Head of caudate nucleus (tissue), 42 donors: Measurements from ENCODE around the gene ECSCR.

Experiments
- DNase-seq, 42 donors: peaks; one replicate each; pipeline versions ENCODE4 v3.0.0 to v3.0.0-alpha.2; 2020 to 2021; ENCODE audit warnings: mixed read lengths in 7 of 42
- intact Hi-C: fragments of 100-400 bp; cut with DNase I; formaldehyde crosslinking; loops from one replicate; pipeline ENCODE4 v1.15.0; 2022

The ECSCR gene

DNA sequence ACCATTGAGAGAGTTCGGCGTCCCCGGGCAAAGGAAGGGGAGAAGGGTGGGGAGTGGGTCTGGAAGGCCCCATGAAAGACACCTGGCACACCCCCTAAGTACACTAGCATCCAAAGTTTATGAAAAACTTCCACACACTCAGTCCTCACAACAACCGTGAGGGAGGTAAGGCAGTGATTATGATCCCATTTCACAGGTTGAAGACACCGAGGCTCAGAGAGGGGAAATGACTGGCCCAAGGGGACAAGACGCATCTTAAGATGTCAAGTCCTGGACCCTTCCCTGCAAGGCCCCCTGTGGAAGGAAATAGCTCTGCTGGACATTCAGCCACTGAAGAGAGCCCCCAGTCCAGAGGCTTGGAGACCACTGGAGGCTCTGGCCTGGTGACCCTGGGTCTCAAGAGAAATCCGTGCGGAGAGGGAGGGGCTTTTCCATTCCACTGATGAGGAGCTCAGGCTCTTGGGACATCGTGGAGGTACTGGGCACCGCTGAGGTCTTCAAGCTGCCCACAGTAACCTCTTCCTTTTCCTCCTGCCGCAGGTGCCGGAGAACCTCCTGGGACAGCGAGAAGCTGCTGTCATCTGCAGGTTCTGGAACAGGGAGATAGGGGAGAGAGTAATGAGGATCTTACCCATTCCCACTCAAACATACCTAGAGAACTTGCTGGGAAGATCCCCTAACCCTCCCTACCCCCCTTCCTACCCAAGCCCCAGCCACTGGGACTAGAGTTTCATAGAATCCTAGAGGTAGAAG, 13.5 kb upstream of the ECSCR start:
- DNase-seq: no peak
- intact Hi-C loops: no loop called here

DNA sequence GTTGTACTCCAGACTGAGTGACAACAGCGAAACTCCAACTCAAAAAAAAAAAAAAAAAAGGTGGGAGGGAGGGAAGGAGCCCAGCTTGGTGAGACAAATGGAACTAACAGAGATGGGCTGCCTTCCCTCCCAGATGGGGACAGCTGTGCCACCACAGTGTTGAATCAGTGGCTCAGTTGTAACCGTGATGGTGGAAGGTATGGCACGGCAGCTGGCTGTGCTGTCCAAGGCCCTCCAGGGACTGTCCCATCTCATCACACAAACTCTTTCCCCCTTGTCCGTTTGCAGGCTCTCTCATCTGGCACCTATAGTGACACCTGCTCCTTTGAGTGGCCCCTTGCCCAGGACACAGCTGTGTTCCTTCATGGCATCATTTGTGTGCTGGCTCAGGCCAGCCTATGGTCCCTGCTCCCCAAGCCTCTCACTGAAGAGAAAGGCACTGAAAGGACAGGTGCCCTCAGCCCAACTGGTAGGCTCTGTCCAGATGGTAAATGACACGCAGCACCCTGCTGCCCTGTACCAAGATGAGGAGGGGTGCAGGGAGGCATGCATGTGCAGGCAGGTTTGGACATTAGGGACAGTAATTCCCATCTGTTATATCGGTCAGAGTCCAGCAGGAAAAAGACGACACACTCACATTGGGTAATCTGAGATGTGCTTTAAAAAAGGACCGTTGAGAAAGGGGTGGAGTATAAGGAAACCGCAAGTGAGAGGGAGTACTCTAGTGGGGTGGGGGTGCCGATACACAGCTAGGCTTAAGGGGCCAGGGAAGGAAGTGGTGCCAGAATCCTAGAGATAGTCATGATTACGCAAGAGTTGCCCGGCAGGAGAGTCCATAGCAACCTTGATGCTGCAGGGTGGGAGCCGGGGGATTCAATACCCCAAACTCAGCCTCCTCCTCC, 12.6 kb upstream of the ECSCR start:
- intact Hi-C loops: no loop called here
- DNase-seq: peak in 3 of 42 donors; percentile 8 to 42 (median 16)

DNA sequence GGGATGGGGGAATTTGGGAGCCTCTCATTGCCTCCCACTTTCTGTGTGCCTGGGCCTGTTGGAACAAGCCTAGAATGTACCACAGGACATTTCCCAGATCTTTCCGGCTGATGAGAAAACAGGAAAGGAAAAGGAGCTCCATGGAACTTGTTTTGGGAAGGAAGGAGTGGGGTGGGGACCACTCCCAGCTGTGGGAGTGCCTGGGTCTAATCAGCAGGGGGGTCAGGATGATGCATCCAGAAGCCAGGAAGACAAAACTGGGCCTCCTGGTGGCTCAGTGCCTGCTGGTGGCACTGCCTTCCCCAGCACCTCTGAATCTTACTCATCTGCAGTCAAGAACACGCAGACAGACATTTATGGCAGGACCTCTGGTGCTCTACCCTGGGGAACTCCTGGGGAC, 11.0 kb upstream of the ECSCR start:
- no peak for DNase-seq
- intact Hi-C loops: no loop called here

DNA sequence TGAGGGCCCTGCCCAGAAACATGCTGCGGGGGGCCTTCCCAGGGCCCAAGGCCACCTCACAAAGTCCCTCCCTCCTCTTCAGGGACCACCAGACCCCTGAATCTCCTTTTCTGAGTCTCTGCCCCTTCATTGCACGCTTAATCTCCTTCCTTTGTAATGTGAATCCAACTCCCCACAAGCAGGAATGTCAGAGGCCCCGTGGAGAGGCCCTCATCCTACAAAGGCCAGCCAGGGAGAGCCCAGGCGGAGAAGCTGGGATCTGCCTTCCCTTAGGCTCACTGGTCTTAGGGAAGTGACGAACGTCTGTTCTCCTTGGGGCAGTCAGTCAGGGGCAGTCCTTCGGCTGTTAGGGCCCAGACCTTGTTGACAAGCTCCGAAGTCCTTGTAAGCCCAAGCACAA, 10.6 kb upstream of the ECSCR start:
- no peak for DNase-seq
- intact Hi-C loops: no loop called here

DNA sequence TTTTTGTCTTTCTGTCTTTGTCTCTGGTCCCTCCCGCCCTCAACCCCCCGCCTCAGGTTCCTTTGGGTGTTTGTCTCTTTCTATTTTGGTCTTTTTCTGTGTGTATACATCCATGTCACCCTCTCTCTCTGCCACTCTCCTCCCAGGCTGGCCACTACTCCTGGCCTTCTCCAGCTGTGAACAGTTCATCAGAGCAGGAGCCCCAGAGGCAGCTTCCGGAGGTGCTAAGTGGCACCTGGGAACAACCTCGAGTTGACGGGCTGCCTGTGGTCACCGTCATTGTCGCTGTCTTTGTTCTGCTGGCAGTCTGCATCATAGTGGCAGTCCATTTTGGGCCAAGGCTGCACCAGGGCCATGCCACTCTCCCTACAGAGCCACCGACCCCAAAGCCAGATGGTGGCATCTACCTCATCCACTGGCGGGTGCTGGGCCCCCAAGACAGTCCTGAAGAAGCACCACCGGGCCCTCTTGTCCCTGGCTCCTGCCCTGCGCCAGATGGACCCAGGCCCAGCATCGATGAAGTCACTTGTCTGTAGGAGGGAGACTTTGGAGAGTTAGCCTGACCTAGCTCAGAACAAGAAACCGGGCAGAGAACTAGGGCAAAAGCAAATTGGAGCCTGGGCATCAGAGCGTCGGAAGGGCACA, 10.0 kb upstream of the ECSCR start:
- no peak for DNase-seq
- intact Hi-C loops: no loop called here

DNA sequence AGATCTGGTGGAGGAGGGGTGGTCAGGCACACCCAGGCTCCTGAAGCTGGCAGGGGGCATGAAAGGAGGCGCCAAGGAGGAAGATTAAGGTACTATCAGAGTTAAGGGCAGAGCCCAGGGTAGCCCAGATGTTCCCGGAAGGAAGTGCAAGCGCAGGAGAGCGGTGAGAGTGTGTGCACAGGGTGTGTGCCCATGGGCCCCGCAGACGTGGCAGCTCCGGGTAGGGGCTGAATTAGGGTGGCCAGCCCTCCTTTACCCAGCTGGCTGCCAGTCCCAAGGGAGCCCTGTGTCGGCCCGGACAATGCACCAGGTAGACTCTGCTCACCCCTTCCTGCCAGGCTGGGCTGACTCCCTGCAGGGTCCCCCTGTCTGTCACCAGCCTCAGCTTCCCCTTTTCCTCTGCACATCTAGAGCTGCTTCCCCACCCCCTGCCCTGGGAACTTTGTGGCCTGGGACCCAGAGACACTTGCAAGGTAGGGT, 8.3 kb upstream of the ECSCR start, which contains the start of gene SMIM33:
Gene SMIM33 (plus strand): TSS at position 184 of the 480 bp plus-strand sequence. CDS start 118 bp downstream, at position 302.
- no peak for DNase-seq
- intact Hi-C loops: no loop called here

- peak in 6 of 42 donors; percentile 12 to 63 (median 36) for DNase-seq
- intact Hi-C loops: no loop called here
These were observed 5.9 kb upstream of the ECSCR start for GRCh38 chr5:139468421-139468931.

DNA sequence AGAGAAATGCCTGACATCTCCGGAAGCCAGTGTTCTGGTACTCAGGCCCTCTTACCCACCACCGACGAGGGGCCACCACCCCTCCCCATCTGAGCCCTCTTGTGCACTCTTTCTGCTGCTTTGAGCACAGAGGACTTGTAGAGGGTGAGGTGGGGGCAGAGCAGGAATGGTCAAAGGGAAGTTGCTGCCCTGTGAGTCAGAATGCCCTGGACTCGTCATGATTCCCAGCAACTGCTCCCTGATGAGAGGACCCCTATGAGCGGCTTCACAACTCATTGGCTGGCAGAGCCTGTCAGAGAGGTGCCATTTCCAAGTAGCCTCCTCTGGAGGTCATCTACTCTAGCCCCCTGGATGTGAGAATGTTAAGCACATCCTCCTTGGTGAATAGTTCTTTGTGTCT, 845 bp downstream of the ECSCR start:
- DNase-seq: no peak
- intact Hi-C loops: no loop called here

- no peak for DNase-seq
- intact Hi-C loops: no loop called here
These were observed 1.4 kb downstream of the ECSCR start for GRCh38 chr5:139461176-139461575.

GRCh38 chr5:139460455-139460854, 2.1 kb downstream of the ECSCR start:
- intact Hi-C loops: no loop called here
- no peak for DNase-seq

GRCh38 chr5:139459451-139459934, 3.0 kb downstream of the ECSCR start:
- no peak for DNase-seq
- intact Hi-C loops: no loop called here

DNA sequence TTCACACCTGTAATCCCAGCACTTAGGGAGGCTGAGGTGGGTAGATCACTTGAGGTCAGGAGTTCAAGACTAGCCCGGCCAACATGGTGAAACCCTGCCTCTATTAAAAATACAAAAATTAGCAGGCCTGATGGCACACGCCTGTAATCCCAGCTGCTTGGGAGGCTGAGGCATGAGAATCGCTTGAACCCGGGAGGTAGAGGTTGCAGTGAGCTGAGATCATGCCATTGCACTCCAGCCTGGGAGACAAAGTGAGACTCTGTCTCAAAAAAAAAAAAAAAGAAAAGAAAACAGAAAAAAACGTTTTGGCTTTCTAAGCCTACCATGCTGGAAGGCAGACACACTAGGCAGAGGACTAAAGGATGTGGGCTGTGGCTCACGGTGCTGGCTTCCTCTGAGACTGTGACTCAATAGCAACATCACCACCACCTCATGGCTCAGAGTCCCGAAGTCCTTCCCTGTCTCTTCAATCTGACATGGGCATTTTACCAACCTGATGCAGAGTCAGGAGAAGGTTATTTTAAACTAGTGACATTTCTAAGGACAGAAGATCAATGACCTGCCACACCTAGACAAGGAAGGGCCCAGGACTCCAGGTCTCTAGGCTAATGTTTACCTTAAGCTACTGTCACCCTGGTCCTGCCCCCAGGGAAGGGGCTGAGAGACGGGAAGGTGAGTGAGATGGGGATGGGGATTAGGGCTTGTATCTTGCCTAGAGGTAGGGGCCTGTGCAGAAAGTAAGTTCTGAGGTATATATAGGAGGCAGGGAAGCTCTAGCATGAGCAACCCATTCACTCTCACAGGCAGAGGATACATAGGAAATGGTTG, 3.7 kb downstream of the ECSCR start:
- intact Hi-C loops: no loop called here
- no peak for DNase-seq

DNA sequence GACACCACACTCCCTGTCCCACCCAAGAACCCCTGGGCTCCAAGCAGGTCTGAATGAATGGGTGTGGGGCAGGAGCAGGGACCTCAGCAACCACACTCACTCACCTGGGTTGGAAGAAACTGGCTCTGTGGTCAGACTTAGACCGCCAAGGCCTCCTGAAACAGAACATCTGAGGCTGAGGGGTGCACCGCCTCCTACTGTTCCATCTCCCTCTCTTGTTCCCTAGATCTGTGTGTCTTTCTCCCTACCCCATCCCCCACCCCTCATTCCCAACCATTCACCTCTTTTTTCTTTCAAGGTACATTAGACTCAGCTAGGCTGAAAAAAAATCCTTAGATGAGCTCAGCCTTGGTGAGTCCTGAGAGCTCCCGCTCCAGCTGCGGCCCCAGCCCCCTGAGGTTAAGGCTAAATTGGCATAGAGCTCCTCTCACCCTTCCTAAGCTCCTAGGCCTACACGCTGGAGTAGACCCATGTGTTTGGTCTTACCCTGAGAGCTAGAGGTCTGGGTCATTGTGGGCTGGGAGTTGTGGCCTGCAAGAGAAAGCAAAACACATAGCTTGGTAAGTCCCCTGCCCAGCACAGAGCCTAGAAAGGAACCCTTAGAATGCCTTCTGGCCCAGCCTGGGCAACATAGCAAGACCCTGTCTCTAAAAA, 4.8 kb downstream of the ECSCR start:
- intact Hi-C loops: no loop called here
- no peak for DNase-seq

DNA sequence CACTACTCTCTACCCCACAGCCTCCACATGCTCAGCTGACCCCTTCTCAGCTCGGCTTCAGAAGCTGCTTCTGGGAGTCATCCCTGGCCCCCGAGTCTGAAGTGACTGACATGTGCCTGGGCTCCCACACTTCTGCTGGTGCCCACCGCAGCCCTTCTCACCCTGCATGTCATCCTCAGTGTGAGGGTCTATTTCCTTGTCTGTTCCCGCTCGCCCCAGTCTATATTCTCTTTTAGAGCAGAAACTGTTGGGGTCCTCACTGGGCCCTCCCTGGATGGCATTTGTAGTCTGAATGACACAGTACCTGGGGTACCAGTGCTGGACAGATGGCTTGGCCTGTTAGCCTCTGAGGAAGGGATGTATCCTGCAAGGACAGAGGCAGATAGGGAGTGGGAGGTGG, 5.3 kb downstream of the ECSCR start:
- intact Hi-C loops: no loop called here
- DNase-seq: no peak

DNA sequence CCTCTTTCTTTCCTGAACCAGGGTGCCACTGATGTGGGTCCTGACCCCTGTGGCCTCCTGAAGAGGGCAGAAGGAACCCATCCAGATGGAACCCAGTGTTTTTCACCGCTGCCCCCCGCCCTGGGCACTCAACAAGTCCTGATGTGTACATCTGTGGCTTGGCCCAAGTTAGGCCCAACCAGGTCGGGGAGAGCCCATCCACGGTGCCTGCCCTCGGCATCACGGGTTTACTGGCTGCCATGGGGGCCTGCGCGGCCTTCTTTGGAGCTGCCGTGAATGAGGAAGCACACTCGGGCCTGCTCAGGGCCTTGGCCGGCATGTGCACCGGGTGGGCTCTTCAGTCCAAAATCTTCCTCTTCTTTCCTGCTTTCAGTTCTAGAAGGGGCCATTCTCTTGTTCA, 5.8 kb downstream of the ECSCR start:
- intact Hi-C loops: no loop called here

GRCh38 chr5:139454568-139455290, 7.8 kb downstream of the ECSCR start:
- no peak for DNase-seq
- intact Hi-C loops: no loop called here

More for the DNA sequence above, 5.8 kb downstream of the ECSCR start:
- DNase-seq: no peak
